GF-D8 (cell line): Measurements from ENCODE around the gene DHDH.

ENCODE experiments used
- DNase-seq: peaks from one replicate; lab custom pipeline; 2025; lab: John Stamatoyannopoulos, UW

The DHDH gene

GRCh38 chr19:48966541-48967345, 33.2 kb downstream of the DHDH start:
- no peak for DNase-seq

GRCh38 chr19:48967346-48968178, 34.1 kb downstream of the DHDH start:
- no peak for DNase-seq

GRCh38 chr19:48968179-48968661, 34.7 kb downstream of the DHDH start:
- no peak for DNase-seq

GRCh38 chr19:48968813-48969218, 35.3 kb downstream of the DHDH start:
- no peak for DNase-seq

GRCh38 chr19:48969276-48970138, 36.0 kb downstream of the DHDH start:
- no peak for DNase-seq

GRCh38 chr19:48970139-48970766, 36.8 kb downstream of the DHDH start:
- no peak for DNase-seq

GRCh38 chr19:48970923-48971395, 37.5 kb downstream of the DHDH start:
- peak; percentile 10 for DNase-seq

- DNase-seq = no peak
Measured at GRCh38 chr19:48975947-48976847, 42.7 kb downstream of the DHDH start.

- no peak for DNase-seq
Measured at GRCh38 chr19:48977061-48977460, 43.6 kb downstream of the DHDH start.

GRCh38 chr19:48982280-48982679, 48.8 kb downstream of the DHDH start:
- DNase-seq = no peak

GRCh38 chr19:48985711-48986110, 52.2 kb downstream of the DHDH start:
- DNase-seq = no peak

GRCh38 chr19:48986211-48986610, 52.7 kb downstream of the DHDH start:
- no peak for DNase-seq

- DNase-seq = no peak
Measured at GRCh38 chr19:48987323-48987722, 53.8 kb downstream of the DHDH start.

- no peak for DNase-seq
Measured at GRCh38 chr19:48988286-48988685, 54.8 kb downstream of the DHDH start.

- no peak for DNase-seq
Measured at GRCh38 chr19:48988860-48989259, 55.4 kb downstream of the DHDH start.

GRCh38 chr19:48989701-48990291, 56.3 kb downstream of the DHDH start:
- DNase-seq = no peak

GRCh38 chr19:48990400-48990799, 56.9 kb downstream of the DHDH start:
- DNase-seq = no peak

GRCh38 chr19:48991011-48991609, 57.6 kb downstream of the DHDH start:
- DNase-seq = no peak

- DNase-seq = no peak
Measured at GRCh38 chr19:48991873-48992580, 58.5 kb downstream of the DHDH start.
